ENCODE measurements around the gene DHCR7.

The DHCR7 gene

DNA sequence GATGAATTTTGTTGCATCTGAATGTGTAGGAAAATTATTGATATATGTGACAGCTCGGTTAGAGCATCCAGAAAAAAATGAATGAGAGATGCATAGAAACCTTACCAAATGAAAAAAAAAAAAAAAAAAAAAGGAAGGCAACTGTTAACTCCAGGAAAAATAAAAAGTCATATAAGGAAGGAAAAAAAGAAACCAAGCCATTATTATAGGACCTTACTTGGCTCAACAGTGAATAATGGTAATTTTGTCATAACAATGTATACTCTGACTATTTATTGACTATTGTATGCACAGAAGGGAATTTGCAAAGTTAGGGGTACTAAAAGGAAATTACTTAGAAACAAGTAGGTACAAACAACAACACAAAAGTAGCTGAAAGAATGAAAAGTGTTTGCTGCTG is 2.0 kb downstream of the DHCR7 start:
- TF ChIP-seq, protein P1, sequence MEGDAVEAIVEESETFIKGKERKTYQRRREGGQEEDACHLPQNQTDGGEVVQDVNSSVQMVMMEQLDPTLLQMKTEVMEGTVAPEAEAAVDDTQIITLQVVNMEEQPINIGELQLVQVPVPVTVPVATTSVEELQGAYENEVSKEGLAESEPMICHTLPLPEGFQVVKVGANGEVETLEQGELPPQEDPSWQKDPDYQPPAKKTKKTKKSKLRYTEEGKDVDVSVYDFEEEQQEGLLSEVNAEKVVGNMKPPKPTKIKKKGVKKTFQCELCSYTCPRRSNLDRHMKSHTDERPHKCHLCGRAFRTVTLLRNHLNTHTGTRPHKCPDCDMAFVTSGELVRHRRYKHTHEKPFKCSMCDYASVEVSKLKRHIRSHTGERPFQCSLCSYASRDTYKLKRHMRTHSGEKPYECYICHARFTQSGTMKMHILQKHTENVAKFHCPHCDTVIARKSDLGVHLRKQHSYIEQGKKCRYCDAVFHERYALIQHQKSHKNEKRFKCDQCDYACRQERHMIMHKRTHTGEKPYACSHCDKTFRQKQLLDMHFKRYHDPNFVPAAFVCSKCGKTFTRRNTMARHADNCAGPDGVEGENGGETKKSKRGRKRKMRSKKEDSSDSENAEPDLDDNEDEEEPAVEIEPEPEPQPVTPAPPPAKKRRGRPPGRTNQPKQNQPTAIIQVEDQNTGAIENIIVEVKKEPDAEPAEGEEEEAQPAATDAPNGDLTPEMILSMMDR (conservative IDR thresholded peaks at IDR 0.05; ENCODE audit: control insufficient read depth, insufficient read depth, low read depth, low read length): no peak
- DNase-seq (ENCODE audit: low read depth): no peak
- no peak overlapping the region for H3K4me3 ChIP-seq (ENCODE audit: control insufficient read depth, low read depth, low read length)

DNA sequence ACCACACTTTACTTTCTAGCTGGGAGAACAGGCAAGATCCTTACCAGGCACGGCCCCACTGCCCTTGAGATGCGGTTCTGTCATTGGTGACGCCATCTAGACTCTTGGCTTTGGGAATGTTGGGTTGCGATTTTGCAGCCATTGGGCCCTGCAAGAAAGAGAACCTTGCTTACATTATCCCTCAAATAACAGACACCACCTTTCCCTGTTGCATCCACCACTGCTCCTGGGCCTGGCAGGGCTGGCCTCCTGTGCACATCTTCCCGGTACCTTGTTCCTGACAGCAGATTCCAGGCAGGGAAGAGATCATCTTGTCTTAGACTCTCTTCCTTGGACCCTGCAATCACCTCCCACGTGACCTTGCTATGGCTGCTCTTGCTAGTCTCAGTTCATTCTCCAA is 3.4 kb downstream of the DHCR7 start:
- TF ChIP-seq, protein P1 (conservative IDR thresholded peaks at IDR 0.05; ENCODE audit: control insufficient read depth, insufficient read depth, low read depth, low read length): no peak
- no peak overlapping the region for H3K4me3 ChIP-seq (ENCODE audit: control insufficient read depth, low read depth, low read length)
- no peak for DNase-seq (ENCODE audit: low read depth)

DNA sequence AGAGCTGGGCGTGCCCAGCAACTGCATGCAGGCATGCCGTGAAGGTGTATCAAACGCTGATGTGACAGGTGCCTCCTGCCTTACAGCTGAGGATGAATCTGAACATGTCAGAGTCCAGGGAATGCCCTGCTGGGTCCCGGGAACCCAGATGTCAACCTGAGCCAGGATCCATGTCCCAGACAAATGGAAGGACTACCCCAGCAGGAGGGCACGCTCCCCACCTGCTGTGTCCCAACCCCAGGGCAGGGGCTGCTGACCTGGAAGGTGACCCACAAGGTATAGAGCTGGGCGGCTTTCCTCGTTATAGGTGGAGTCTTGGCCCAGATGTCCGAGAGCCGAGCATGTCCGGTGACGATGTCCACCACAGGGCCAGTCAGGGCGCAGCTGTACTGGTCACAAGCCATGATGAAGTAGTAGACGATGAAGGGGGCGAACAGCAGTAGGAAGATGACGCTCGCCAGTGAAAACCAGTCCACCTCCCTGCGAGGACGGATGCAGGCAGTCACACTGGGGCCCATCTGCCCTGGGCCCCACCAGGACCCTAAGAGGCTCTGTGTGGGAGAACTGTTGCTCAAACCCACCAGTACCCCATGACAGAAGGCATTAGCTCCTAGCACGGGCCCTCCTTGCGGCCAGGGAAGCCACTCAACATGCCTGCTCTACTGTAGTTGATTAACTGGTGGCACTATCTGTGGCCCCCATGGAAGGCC is 4.3 kb downstream of the DHCR7 start:
- no peak for DNase-seq (ENCODE audit: low read depth)
- no peak overlapping the region for H3K4me3 ChIP-seq (ENCODE audit: control insufficient read depth, low read depth, low read length)
- TF ChIP-seq, protein P1 (conservative IDR thresholded peaks at IDR 0.05; ENCODE audit: control insufficient read depth, insufficient read depth, low read depth, low read length): no peak

DNA sequence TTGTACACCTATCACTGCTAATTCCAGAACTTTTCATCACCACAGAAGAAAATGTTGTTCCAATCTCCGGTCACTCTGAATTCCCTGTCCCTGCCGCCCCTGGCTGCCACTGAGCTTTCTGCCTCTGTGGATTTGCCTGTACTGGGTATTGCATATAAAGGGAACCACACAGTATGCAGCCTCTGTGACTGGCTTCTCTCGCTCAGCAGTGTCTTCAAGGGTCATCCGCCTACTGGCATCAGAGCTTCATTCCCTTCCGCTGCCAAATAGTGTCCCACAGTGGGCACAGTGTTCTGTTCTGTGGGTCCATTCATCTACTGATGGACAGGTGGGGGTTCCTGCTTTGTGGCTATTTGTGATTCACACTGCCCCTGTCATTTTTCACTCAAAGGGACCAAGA is 5.3 kb downstream of the DHCR7 start:
- no peak overlapping the region for H3K4me3 ChIP-seq (ENCODE audit: control insufficient read depth, low read depth, low read length)
- TF ChIP-seq, protein P1 (conservative IDR thresholded peaks at IDR 0.05; ENCODE audit: control insufficient read depth, insufficient read depth, low read depth, low read length): no peak
- DNase-seq (ENCODE audit: low read depth): no peak

DNA sequence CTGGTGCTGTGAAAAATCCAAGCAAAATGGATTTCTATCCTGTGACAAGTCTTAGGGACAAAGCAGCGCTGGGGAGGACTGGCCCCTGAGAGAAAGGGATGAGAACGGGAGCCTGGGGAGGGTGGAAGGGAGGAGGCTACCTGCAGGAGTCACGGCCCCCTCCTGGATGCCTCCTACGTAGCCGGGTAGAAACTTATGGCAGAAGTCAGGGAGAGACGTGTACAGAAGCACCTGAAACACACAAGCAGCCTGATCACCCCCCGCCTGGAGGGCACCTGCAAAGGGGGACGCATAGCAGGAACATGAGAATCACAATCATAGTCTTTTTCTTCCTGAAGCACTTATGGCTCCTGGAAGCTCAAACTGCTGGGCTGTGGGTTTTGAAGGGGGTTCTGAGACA is 6.1 kb downstream of the DHCR7 start:
- TF ChIP-seq, protein P1 (conservative IDR thresholded peaks at IDR 0.05; ENCODE audit: control insufficient read depth, insufficient read depth, low read depth, low read length): no peak
- DNase-seq (ENCODE audit: low read depth): no peak
- no peak overlapping the region for H3K4me3 ChIP-seq (ENCODE audit: control insufficient read depth, low read depth, low read length)

DNA sequence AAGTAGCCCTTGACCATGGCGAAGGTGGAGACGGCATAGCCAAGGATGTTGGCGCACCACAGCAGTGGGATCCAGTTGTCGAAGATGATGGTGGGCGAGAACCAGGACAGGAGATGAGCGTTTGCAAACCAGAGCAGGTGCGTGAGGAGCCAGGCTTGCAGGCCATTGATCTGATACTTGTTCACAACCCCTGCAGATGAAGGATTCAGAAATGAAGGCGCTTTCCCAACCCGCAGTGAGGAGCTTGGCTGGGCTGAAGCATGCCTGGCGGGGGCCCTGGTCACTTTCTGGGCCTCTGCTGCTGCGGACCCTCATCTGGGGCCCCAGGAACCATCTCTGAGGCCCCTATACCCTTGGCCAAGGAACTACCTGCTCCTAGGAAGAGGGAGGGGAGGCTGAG is 6.9 kb downstream of the DHCR7 start:
- TF ChIP-seq, protein P1 (conservative IDR thresholded peaks at IDR 0.05; ENCODE audit: control insufficient read depth, insufficient read depth, low read depth, low read length): no peak
- H3K4me3 ChIP-seq (ENCODE audit: control insufficient read depth, low read depth, low read length): no peak overlapping the region
- DNase-seq (ENCODE audit: low read depth): no peak
